GM12878 (cell line): ENCODE measurements around the gene PACS1. TPM values are rescaled to one million over a fixed set of nuclear protein-coding genes. Genes with fewer than 3 reads are reported as not detected.
A peak's percentile ranks its signal among the peaks of the same experiment; 100 is the strongest.

ENCODE experiments used
- ATAC-seq: fragments of 200-7000 bp; cut with Tn5 transposase; 3 replicates; pipeline ENCODE4 v1.9.1; 2020; ENCODE audit warnings: mild to moderate bottlenecking, moderate library complexity
- BruUV-seq: library from RNA; stranded (reverse); fragments of 400-500 nt; replicated peaks from 2 replicates; lab custom pipeline; 2021; lab: Mats Ljungman, UMichigan
- CTCF ChIA-PET: fragments of 300-600 bp; sonication (Branson Sonifier 250); formaldehyde crosslinking; extraction: SDS; loops from one replicate; lab custom pipeline; 2021; ENCODE audit warnings: inconsistent platforms; lab: Yijun Ruan, JAX
- POLR2A ChIA-PET: fragments of 350-600 bp; formaldehyde crosslinking; extraction: SDS; loops from one replicate; lab custom pipeline; 2021; ENCODE audit warnings: inconsistent platforms; lab: Charles Lee
- RAD21 ChIA-PET: fragments of 300-600 bp; sonication (Branson Sonifier 250); formaldehyde crosslinking; loops from one replicate; lab custom pipeline; 2023; ENCODE audit warnings: antibody characterized with exemption; ENCODE audit not compliant: unreplicated experiment; lab: Charles Lee
- SMC1A ChIA-PET: fragments of 300-600 bp; sonication (Branson Sonifier 250); formaldehyde crosslinking; loops from one replicate; lab custom pipeline; 2023; ENCODE audit not compliant: unreplicated experiment, uncharacterized antibody; lab: Charles Lee
- DNase-seq: peaks from one replicate; pipeline ENCODE4 v3.0.0-alpha.2; 2011; ENCODE audit warnings: low read depth, low spot score
- FAIRE-seq: peaks from 3 replicates; lab custom pipeline; 2011; peaks lifted over from hg19 to GRCh38; lab: Jason Lieb, UNC
- H2AFZ ChIP-seq: 2 replicates; pipeline ENCODE4 v1.6.0; 2011; ENCODE audit warnings: low read depth, low read length, control low read depth; ENCODE audit not compliant: control insufficient read depth
- H3K27ac ChIP-seq: 2 replicates; pipeline ENCODE4 v1.5.1; 2011; ENCODE audit warnings: control low read depth; ENCODE audit not compliant: control insufficient read depth, insufficient read depth
- H3K27me3 ChIP-seq, 2 experiments: replicated peaks in 1 of 2; 2 replicates each; pipeline versions ENCODE4 v1.6.0 to v1.6.1; 2011; ENCODE audit warnings: low read length in 1 of 2; ENCODE audit not compliant: control insufficient read depth in 2 of 2, insufficient read depth in 2 of 2
- H3K36me3 ChIP-seq, 2 experiments: 2 replicates each; pipeline ENCODE4 v1.5.1; 2011; ENCODE audit warnings: low read length in 1 of 2; ENCODE audit not compliant: control insufficient read depth in 2 of 2, insufficient read depth in 2 of 2
- H3K4me1 ChIP-seq: 2 replicates; pipeline ENCODE4 v1.6.1; 2011; ENCODE audit warnings: mild to moderate bottlenecking, low read length, moderate library complexity, mixed read lengths; ENCODE audit not compliant: control insufficient read depth, insufficient read depth
- H3K4me2 ChIP-seq: 2 replicates; pipeline ENCODE4 v1.6.0; 2011; ENCODE audit warnings: control low read depth; ENCODE audit not compliant: control insufficient read depth, insufficient read depth
- H3K4me3 ChIP-seq: fragments of 200-600 bp; sonication (generic); 2 replicates; pipeline ENCODE4 v1.5.1; 2016
- H3K79me2 ChIP-seq: 2 replicates; pipeline ENCODE4 v1.6.0; 2011; ENCODE audit warnings: low read length; ENCODE audit not compliant: control insufficient read depth, insufficient read depth
- H3K9ac ChIP-seq: 2 replicates; pipeline ENCODE4 v1.8.0; 2011; ENCODE audit warnings: low read length, control low read depth, mixed read lengths; ENCODE audit not compliant: control insufficient read depth, insufficient read depth
- H3K9me3 ChIP-seq: replicated peaks from 3 replicates; pipeline ENCODE4 v1.5.1; 2011; ENCODE audit warnings: mild to moderate bottlenecking, low read length; ENCODE audit not compliant: control insufficient read depth, insufficient read depth
- H4K20me1 ChIP-seq: 2 replicates; pipeline ENCODE4 v1.6.0; 2011; ENCODE audit not compliant: control insufficient read depth, insufficient read depth
- ATF3 ChIP-seq: IDR thresholded peaks from 2 replicates; pipeline ENCODE4 v1.6.1; 2011; ENCODE audit warnings: low read depth, mild to moderate bottlenecking, low read length, moderate library complexity, borderline replicate concordance; ENCODE audit errors: extremely low read depth
- CTCF ChIP-seq, 3 experiments: IDR thresholded peaks in 2 of 3; conservative IDR thresholded peaks in 1 of 3; 2 replicates each; pipeline ENCODE4 v1.5.1; 2011; ENCODE audit warnings: low read depth in 3 of 3, low read length in 3 of 3, mild to moderate bottlenecking in 3 of 3, control low read depth in 2 of 3, moderate library complexity in 2 of 3, inconsistent platforms in 1 of 3, mixed read lengths in 1 of 3; ENCODE audit not compliant: control insufficient read depth in 2 of 3, insufficient read depth in 1 of 3; ENCODE audit errors: extremely low read depth in 1 of 3
- EED ChIP-seq: sonication (generic); IDR thresholded peaks from 2 replicates; pipeline ENCODE4 v1.6.1; 2016; ENCODE audit warnings: antibody characterized with exemption, low read depth
- IKZF2 ChIP-seq, 2 experiments: fragments of 450-650 bp; IDR thresholded peaks; 2 replicates each; pipeline ENCODE4 v1.6.1; 2017; ENCODE audit warnings: mild to moderate bottlenecking in 2 of 2, moderate library complexity in 2 of 2
- JUNB ChIP-seq: IDR thresholded peaks from 2 replicates; pipeline ENCODE4 v1.6.1; 2016; ENCODE audit warnings: antibody characterized with exemption, mild to moderate bottlenecking
- NFIC ChIP-seq: IDR thresholded peaks from 2 replicates; pipeline ENCODE4 v1.6.1; 2012; ENCODE audit warnings: low read depth, mild to moderate bottlenecking, inconsistent platforms, low read length, moderate library complexity
- RAD21 ChIP-seq: IDR thresholded peaks from 2 replicates; pipeline ENCODE4 v1.6.1; 2011; ENCODE audit warnings: mild to moderate bottlenecking, low read depth, low read length, moderate library complexity; ENCODE audit not compliant: insufficient read depth
- RAD51 ChIP-seq: fragments of 450-650 bp; IDR thresholded peaks from 2 replicates; pipeline ENCODE4 v1.6.1; 2016; ENCODE audit warnings: moderate library complexity, mild to moderate bottlenecking, inconsistent platforms
- ZNF207 ChIP-seq: fragments of 450-650 bp; IDR thresholded peaks from 2 replicates; pipeline ENCODE4 v1.6.1; 2014; ENCODE audit warnings: antibody characterized with exemption, mild to moderate bottlenecking, borderline replicate concordance
- in situ Hi-C: fragments of 300-500 bp; cut with MboI; formaldehyde crosslinking; loops from 9 replicates; pipeline ENCODE4 v1.14.3; 2018; ENCODE audit warnings: mixed read lengths
- intact Hi-C: fragments of 100-400 bp; cut with micrococcal nuclease; formaldehyde crosslinking; loops from one replicate; pipeline ENCODE4 v1.14.2; 2022; ENCODE audit not compliant: unreplicated experiment
- polyA plus RNA-seq, 11 experiments: library from polyadenylated mRNA; depleted of rRNA in 4 of 11; unstranded in 6 of 11; stranded (reverse) in 5 of 11; fragments of >200 nt; fragmentation: Nextera tagmentation in 4 of 11; fragmentation: Illumina TruSeq in 1 of 11; extraction: Ambion mirVana in 4 of 11; extraction: Trizol in 1 of 11; gene quantifications; 1 replicate in 1 of 11; 2 replicates in 10 of 11; pipeline versions ENCODE4 v1.2.1 to v1.2.3, GENCODE V29; 2011 to 2016; ENCODE audit warnings: inconsistent platforms in 2 of 11, missing spikeins in 2 of 11, low read depth in 1 of 11
- total RNA-seq, 4 experiments: library from RNA; depleted of rRNA in 3 of 4; stranded (reverse); fragments of >200 nt in 3 of 4; fragmentation: Illumina TruSeq in 1 of 4; extraction: Trizol in 1 of 4; gene quantifications; 2 replicates each; pipeline versions ENCODE4 v1.2.1 to v1.2.3, GENCODE V29; 2013 to 2021

PACS1 gene
- total and polyA plus RNA-seq, 10 of the 15 experiments (the other 5 are each of a cell fraction or from before 2014, with no cell fraction given): 1.1 to 74.3 (median 17.9) TPM

GRCh38 chr11:66157182-66157864 lies 87.3 kb downstream of the PACS1 start:
- intact Hi-C loops: no loop called here
- Histone ChIP-seq H4K20me1 (no peaks in the 10 kb centered on the region), H2AFZ (no peak overlapping the region), H3K27ac (peak overlapping the region; percentile 27)
- CTCF ChIA-PET: interaction anchor here (1.2 to 1.4 kb wide), 2 partner anchors 8 to 113 kb away, joined by 3 read pairs; no protein-coding TSS in a partner anchor
- BruUV-seq: no TSS peak
- DNase-seq (no peak), FAIRE-seq (peak; percentile 81)
- TF ChIP-seq EED (0 out of 2 replicates have a peak, but pooled peaks have one; percentile 31), RAD21 (0 out of 2 replicates have a peak, but pooled peaks have one; percentile 7), JUNB (peak; percentile 35), RAD51 (no peak), IKZF2 (IDR thresholded peaks at IDR 0.05) (peak; percentile 19 to 35; a peak in 3 of 4 replicates), NFIC (0 out of 2 replicates have a peak, but pooled peaks have one; percentile 48), ATF3 (no peak), CTCF (IDR thresholded peaks at IDR 0.05 in 2 of 3, conservative IDR thresholded peaks at IDR 0.05 in 1 of 3; ENCODE audit: control insufficient read depth in 2 of 3, extremely low read depth in 1 of 3, insufficient read depth in 1 of 3, low read depth in 3 of 3, low read length in 3 of 3) (0 out of 6 replicates have a peak, but pooled peaks of 1 of the 3 experiments have one; percentile 4), ZNF207 (no peak)
- TF ChIP-seq, all 136 proteins: peak for 6
- H3K9me3 ChIP-seq: peaks cover 3% of the 10 kb centered on the region
- peak overlapping the region; percentile 35; the same call in 1 of the 2 replicates for H3K4me2 ChIP-seq
- ChIA-PET POLR2A (no interaction called here), SMC1A (interaction anchor here (0.6 to 1.2 kb wide), 4 partner anchors 9 to 65 kb away, joined by 3 read pairs; no protein-coding TSS in a partner anchor), RAD21 (no interaction called here)
- peaks cover 2% of the 10 kb centered on the region for H3K79me2 ChIP-seq
- in situ Hi-C loops: no loop called here
- peaks cover 16% of the 10 kb centered on the region for H3K4me1 ChIP-seq
- no peaks in the 10 kb centered on the region; a peak in 1 of 4 replicates for H3K36me3 ChIP-seq
- ATAC-seq: peak; percentile 82
- no peak overlapping the region for H3K4me3 ChIP-seq
- H3K27me3 ChIP-seq: no peaks in the 10 kb centered on the region
- no peak overlapping the region for H3K9ac ChIP-seq
